Endothelial cell of umbilical vein (primary cell): ENCODE measurements around the gene PRMT1. TPM values are rescaled to one million over a fixed set of nuclear protein-coding genes. Genes with fewer than 3 reads are reported as not detected.

ENCODE experiments used
- BruUV-seq: library from RNA; stranded (reverse); fragments of 400-500 nt; replicated peaks from 2 replicates; lab custom pipeline; 2021; lab: Mats Ljungman, UMichigan
- CTCF ChIA-PET: fragments of 300-600, 350-600 bp; sonication (Branson Sonifier 250); formaldehyde crosslinking; loops from one replicate; lab custom pipeline; 2021; ENCODE audit warnings: antibody characterized with exemption, inconsistent platforms; lab: Charles Lee
- POLR2A ChIA-PET: fragments of 300-600, 350-600 bp; sonication (Branson Sonifier 250); formaldehyde crosslinking; loops from one replicate; lab custom pipeline; 2021; ENCODE audit warnings: antibody characterized with exemption, inconsistent platforms; lab: Charles Lee
- DNase-seq: peaks from one replicate; pipeline ENCODE4 v3.0.0-alpha.2; 2011; ENCODE audit warnings: low read depth, low spot score
- FAIRE-seq: peaks from 2 replicates; lab custom pipeline; 2011; peaks lifted over from hg19 to GRCh38; lab: Jason Lieb, UNC
- H2AFZ ChIP-seq: 2 replicates; pipeline ENCODE4 v1.6.0; 2012; ENCODE audit warnings: low read depth, low read length, control low read depth, inconsistent platforms
- H3K27ac ChIP-seq: 2 replicates; pipeline ENCODE4 v1.5.1; 2011; ENCODE audit warnings: low read depth, mild to moderate bottlenecking, control low read depth, low read length, moderate library complexity; ENCODE audit not compliant: insufficient read depth
- H3K27me3 ChIP-seq, 2 experiments: 2 replicates each; pipeline versions ENCODE4 v1.6.0 to v1.6.1; 2011; ENCODE audit warnings: low read length in 2 of 2, mixed read lengths in 1 of 2; ENCODE audit not compliant: control insufficient read depth in 2 of 2, insufficient read depth in 2 of 2
- H3K36me3 ChIP-seq, 2 experiments: 2 replicates in 1 of 2; 3 replicates in 1 of 2; pipeline ENCODE4 v1.5.1; 2011; ENCODE audit warnings: low read length in 2 of 2, mild to moderate bottlenecking in 1 of 2, moderate library complexity in 1 of 2; ENCODE audit not compliant: control insufficient read depth in 2 of 2, insufficient read depth in 2 of 2; ENCODE audit errors: extremely low read depth in 1 of 2
- H3K4me1 ChIP-seq: 3 replicates; pipeline ENCODE4 v1.5.1; 2011; ENCODE audit warnings: mild to moderate bottlenecking, low read length; ENCODE audit not compliant: control insufficient read depth, insufficient read depth; ENCODE audit errors: extremely low read depth
- H3K4me2 ChIP-seq: 2 replicates; pipeline ENCODE4 v1.6.1; 2011; ENCODE audit warnings: low read length, control low read depth, mixed read lengths; ENCODE audit not compliant: insufficient read depth
- H3K4me3 ChIP-seq, 3 experiments: fragments of 200-600 bp in 1 of 3; sonication (generic), shearing (Covaris generic) in 1 of 3; replicated peaks in 1 of 3; 2 replicates each; pipeline ENCODE4 v1.5.1; 2011 to 2016; ENCODE audit warnings: control low read depth in 3 of 3, low read length in 3 of 3, mild to moderate bottlenecking in 2 of 3, inconsistent platforms in 1 of 3, low read depth in 1 of 3, moderate library complexity in 1 of 3; ENCODE audit not compliant: insufficient read depth in 1 of 3
- H3K79me2 ChIP-seq: 2 replicates; pipeline ENCODE4 v1.6.0; 2012; ENCODE audit warnings: low read length, inconsistent platforms; ENCODE audit not compliant: control insufficient read depth, insufficient read depth
- H3K9ac ChIP-seq: replicated peaks from 2 replicates; pipeline ENCODE3; 2011; ENCODE audit warnings: low read length, control low read depth; ENCODE audit not compliant: insufficient read depth; ENCODE audit errors: extremely low read depth
- H3K9me1 ChIP-seq: replicated peaks from 3 replicates; pipeline ENCODE4 v1.6.0; 2011; ENCODE audit warnings: mild to moderate bottlenecking, low read length; ENCODE audit not compliant: control insufficient read depth, insufficient read depth; ENCODE audit errors: extremely low read depth
- H3K9me3 ChIP-seq: replicated peaks from 2 replicates; pipeline ENCODE4 v1.5.1; 2012; ENCODE audit warnings: low read length, inconsistent platforms; ENCODE audit not compliant: control insufficient read depth, insufficient read depth
- H4K20me1 ChIP-seq: replicated peaks from 2 replicates; pipeline ENCODE3; 2011; ENCODE audit warnings: mild to moderate bottlenecking, low read length; ENCODE audit not compliant: control insufficient read depth, insufficient read depth; ENCODE audit errors: extremely low read depth
- EZH2 ChIP-seq: IDR thresholded peaks from 2 replicates; pipeline ENCODE4 v1.6.1; 2012; ENCODE audit warnings: borderline replicate concordance, low read depth, mild to moderate bottlenecking, moderate library complexity, low read length, inconsistent platforms; ENCODE audit not compliant: severe bottlenecking
- FOS ChIP-seq: IDR thresholded peaks from 2 replicates; pipeline ENCODE4 v1.6.1; 2011; ENCODE audit warnings: mild to moderate bottlenecking, low read length, moderate library complexity, borderline replicate concordance; ENCODE audit not compliant: insufficient read depth
- GATA2 ChIP-seq: IDR thresholded peaks from 2 replicates; pipeline ENCODE4 v1.7.0; 2011; ENCODE audit warnings: low read depth, mild to moderate bottlenecking, moderate library complexity, mixed read lengths, low read length; ENCODE audit not compliant: insufficient read length, insufficient read depth
- JUN ChIP-seq: IDR thresholded peaks from 2 replicates; pipeline ENCODE4 v1.6.1; 2011; ENCODE audit warnings: borderline replicate concordance, low read depth; ENCODE audit not compliant: insufficient read length, insufficient read depth
- MAX ChIP-seq: IDR thresholded peaks from 2 replicates; pipeline ENCODE4 v1.6.1; 2011; ENCODE audit not compliant: insufficient read depth, insufficient read length
- MYC ChIP-seq: IDR thresholded peaks from one replicate; pipeline ENCODE4 v1.6.1; 2011; ENCODE audit warnings: mild to moderate bottlenecking, low read depth, low read length
- POLR2A ChIP-seq: IDR thresholded peaks from 2 replicates; pipeline ENCODE4 v1.6.1; 2012; ENCODE audit warnings: low read depth, mild to moderate bottlenecking, control low read depth, low read length
- POLR2AphosphoS5 ChIP-seq: IDR thresholded peaks from 2 replicates; pipeline ENCODE4 v1.6.1; 2012; ENCODE audit warnings: low read depth, mild to moderate bottlenecking, control low read depth, low read length, moderate library complexity; ENCODE audit not compliant: insufficient read depth
- dilution Hi-C: fragments of 300-500 bp; cut with MboI; formaldehyde crosslinking; loops from one replicate; pipeline ENCODE4 v1.15.0; 2019; ENCODE audit warnings: low sequenced_read_pairs; ENCODE audit not compliant: extremely low pct_ligation_motif_present
- intact Hi-C: fragments of 100-400 bp; cut with micrococcal nuclease; formaldehyde crosslinking; loops from one replicate; pipeline ENCODE4 v1.10.0; 2022
- polyA plus RNA-seq, 4 experiments: library from polyadenylated mRNA; depleted of rRNA in 3 of 4; stranded (reverse) in 3 of 4; unstranded in 1 of 4; fragments of >200 nt; gene quantifications; 2 replicates each; pipeline versions ENCODE4 v1.2.1 to v1.2.3, GENCODE V29; 2011 to 2012; ENCODE audit warnings: missing spikeins in 1 of 4
- total RNA-seq: library from RNA; stranded (reverse); gene quantifications from 2 replicates; pipeline ENCODE4 v1.2.3, GENCODE V29; 2021
- TF ChIP-seq, protein P1 (sequence below), 2 donors: IDR thresholded peaks; 1 replicate in 1 of 2; 2 replicates in 1 of 2; pipeline ENCODE4 v1.5.1; 2011; ENCODE audit warnings: low read length in 2 of 2, mild to moderate bottlenecking in 2 of 2, moderate library complexity in 2 of 2, control low read depth in 1 of 2, inconsistent platforms in 1 of 2, low read depth in 1 of 2; ENCODE audit not compliant: insufficient read depth in 1 of 2; ENCODE audit errors: extremely low read depth in 1 of 2

The PRMT1 gene
- total and polyA plus RNA-seq, 2 donors (not counting 3 experiments of a cell fraction or from before 2014, with no cell fraction given), result 242 to 542 TPM

GRCh38 chr19:49654581-49654980 is 22.5 kb upstream of the PRMT1 start:
- Histone ChIP-seq H3K79me2 (no peaks in the 10 kb centered on the region), H3K4me1 (no peaks in the 10 kb centered on the region), H3K9me1 (no peaks in the 10 kb centered on the region), H3K4me3 (no peak overlapping the region), H2AFZ (no peak overlapping the region), H3K27ac (no peak overlapping the region), H3K4me2 (no peak overlapping the region), H3K9ac (no peak overlapping the region), H4K20me1 (no peaks in the 10 kb centered on the region), H3K9me3 (no peaks in the 10 kb centered on the region), H3K36me3 (peaks cover 22 to 65% of the 10 kb centered on the region in 2 experiments), H3K27me3 (no peaks in the 10 kb centered on the region)
- TF ChIP-seq EZH2 (no peak), MYC (no peak), POLR2A (no peak), GATA2 (no peak), MAX (no peak), POLR2AphosphoS5 (no peak), FOS (no peak), JUN (no peak)
- TF ChIP-seq, protein P1, sequence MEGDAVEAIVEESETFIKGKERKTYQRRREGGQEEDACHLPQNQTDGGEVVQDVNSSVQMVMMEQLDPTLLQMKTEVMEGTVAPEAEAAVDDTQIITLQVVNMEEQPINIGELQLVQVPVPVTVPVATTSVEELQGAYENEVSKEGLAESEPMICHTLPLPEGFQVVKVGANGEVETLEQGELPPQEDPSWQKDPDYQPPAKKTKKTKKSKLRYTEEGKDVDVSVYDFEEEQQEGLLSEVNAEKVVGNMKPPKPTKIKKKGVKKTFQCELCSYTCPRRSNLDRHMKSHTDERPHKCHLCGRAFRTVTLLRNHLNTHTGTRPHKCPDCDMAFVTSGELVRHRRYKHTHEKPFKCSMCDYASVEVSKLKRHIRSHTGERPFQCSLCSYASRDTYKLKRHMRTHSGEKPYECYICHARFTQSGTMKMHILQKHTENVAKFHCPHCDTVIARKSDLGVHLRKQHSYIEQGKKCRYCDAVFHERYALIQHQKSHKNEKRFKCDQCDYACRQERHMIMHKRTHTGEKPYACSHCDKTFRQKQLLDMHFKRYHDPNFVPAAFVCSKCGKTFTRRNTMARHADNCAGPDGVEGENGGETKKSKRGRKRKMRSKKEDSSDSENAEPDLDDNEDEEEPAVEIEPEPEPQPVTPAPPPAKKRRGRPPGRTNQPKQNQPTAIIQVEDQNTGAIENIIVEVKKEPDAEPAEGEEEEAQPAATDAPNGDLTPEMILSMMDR (IDR thresholded peaks at IDR 0.05; ENCODE audit: extremely low read depth in 1 of 2, insufficient read depth in 1 of 2, low read depth in 1 of 2, low read length in 2 of 2), result no peak
- FAIRE-seq, result no peak
- intact Hi-C loops (no loop called here), dilution Hi-C loops (no loop called here)
- POLR2A ChIA-PET, result interaction anchor here (1.0 kb wide), 1 partner anchor 13 kb away, joined by 4 read pairs; the partner anchor contains the start of gene SCAF1
- CTCF ChIA-PET, result interaction anchor here (1.8 kb wide), 1 partner anchor 22 kb away, joined by 5 read pairs; the partner anchor contains the start of gene PRMT1
- DNase-seq, result no peak
- BruUV-seq, result no TSS peak
